ENCODE data around the gene OLFM2. TPM values are rescaled to one million over a fixed set of nuclear protein-coding genes. Genes with fewer than 3 reads are reported as not detected.

OLFM2 gene
- total and polyA plus RNA-seq, 2 experiments from 2014 or later: 58.1 to 117 TPM

GRCh38 chr19:9981406-9982260 lies 45.3 kb upstream of the OLFM2 start (continued):
- TF ChIP-seq ZNF462 (CRISPR knock-in tag; IDR thresholded peaks at IDR 0.05): no peak

DNA sequence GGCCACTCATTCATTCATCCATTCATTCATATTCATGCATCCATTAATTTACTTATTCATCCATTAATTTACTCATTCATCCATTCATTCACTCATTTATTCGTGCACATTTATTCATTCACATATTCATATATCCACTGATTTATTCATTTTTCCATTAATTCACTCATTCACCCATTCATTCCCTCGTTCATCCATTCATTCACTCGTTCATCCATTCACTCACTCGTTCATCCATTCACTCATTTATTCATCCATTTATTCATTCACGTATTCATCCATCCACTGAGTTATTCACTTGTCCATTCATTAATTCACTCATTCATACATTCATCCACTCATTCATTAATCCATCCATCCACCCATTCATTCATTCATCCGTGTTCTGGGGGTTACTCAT lies 35.8 kb upstream of the OLFM2 start:
- no peaks in the 10 kb centered on the region for H3F3A ChIP-seq (replicated peaks; ENCODE audit: low read depth)
- DNase-seq (ENCODE audit: low spot score) (no peak), ATAC-seq (no peak)
- H3K4me1 ChIP-seq (ENCODE audit: insufficient read depth): peaks cover 5% of the 10 kb centered on the region; the same call in 1 of the 2 replicates
- Mint-ChIP-seq H3K9me3 (no peaks in the 10 kb centered on the region; the same call in 2 of the 3 replicates), H3K27ac (no peak overlapping the region), H3K36me3 (ENCODE audit: low read depth) (no peaks in the 10 kb centered on the region; the same call in 2 of the 3 replicates), H3K4me3 (no peak overlapping the region), H3K4me1 (peaks cover 4% of the 10 kb centered on the region), H3K27me3 (ENCODE audit: insufficient read depth, low read depth, poor library complexity) (peaks cover 7% of the 10 kb centered on the region)
- no peak overlapping the region for H2AFZ ChIP-seq
- H3K4me3 ChIP-seq: no peak overlapping the region
- H4K20me1 ChIP-seq (replicated peaks; ENCODE audit: insufficient read depth): no peaks in the 10 kb centered on the region
- H3K4me2 ChIP-seq: no peak overlapping the region
- no peaks in the 10 kb centered on the region for H3K9me2 ChIP-seq (ENCODE audit: insufficient read depth)
- H3K27ac ChIP-seq (ENCODE audit: low read depth): no peak overlapping the region
- H3K27me3 ChIP-seq (ENCODE audit: insufficient read depth): peaks cover 6% of the 10 kb centered on the region; the same call in 1 of the 2 replicates
- H3K36me3 ChIP-seq (ENCODE audit: insufficient read depth): no peaks in the 10 kb centered on the region
- H3K79me2 ChIP-seq (replicated peaks; ENCODE audit: insufficient read depth): no peaks in the 10 kb centered on the region
- TF ChIP-seq NANOG (IDR thresholded peaks at IDR 0.05; ENCODE audit: borderline replicate concordance) (no peak), EZH2phosphoT487 (IDR thresholded peaks at IDR 0.05; ENCODE audit: unreplicated experiment) (no peak), EZH2 (IDR thresholded peaks at IDR 0.05; ENCODE audit: low read depth, unreplicated experiment) (no peak), ZNF114 (CRISPR knock-in tag; IDR thresholded peaks at IDR 0.05) (no peak), STAT1 (IDR thresholded peaks at IDR 0.05; ENCODE audit: unreplicated experiment) (no peak), ETS1 (IDR thresholded peaks at IDR 0.05) (no peak)
- TF ChIP-seq, protein P1, sequence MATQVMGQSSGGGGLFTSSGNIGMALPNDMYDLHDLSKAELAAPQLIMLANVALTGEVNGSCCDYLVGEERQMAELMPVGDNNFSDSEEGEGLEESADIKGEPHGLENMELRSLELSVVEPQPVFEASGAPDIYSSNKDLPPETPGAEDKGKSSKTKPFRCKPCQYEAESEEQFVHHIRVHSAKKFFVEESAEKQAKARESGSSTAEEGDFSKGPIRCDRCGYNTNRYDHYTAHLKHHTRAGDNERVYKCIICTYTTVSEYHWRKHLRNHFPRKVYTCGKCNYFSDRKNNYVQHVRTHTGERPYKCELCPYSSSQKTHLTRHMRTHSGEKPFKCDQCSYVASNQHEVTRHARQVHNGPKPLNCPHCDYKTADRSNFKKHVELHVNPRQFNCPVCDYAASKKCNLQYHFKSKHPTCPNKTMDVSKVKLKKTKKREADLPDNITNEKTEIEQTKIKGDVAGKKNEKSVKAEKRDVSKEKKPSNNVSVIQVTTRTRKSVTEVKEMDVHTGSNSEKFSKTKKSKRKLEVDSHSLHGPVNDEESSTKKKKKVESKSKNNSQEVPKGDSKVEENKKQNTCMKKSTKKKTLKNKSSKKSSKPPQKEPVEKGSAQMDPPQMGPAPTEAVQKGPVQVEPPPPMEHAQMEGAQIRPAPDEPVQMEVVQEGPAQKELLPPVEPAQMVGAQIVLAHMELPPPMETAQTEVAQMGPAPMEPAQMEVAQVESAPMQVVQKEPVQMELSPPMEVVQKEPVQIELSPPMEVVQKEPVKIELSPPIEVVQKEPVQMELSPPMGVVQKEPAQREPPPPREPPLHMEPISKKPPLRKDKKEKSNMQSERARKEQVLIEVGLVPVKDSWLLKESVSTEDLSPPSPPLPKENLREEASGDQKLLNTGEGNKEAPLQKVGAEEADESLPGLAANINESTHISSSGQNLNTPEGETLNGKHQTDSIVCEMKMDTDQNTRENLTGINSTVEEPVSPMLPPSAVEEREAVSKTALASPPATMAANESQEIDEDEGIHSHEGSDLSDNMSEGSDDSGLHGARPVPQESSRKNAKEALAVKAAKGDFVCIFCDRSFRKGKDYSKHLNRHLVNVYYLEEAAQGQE (IDR thresholded peaks at IDR 0.05; ENCODE audit: unreplicated experiment): no peak
- TF ChIP-seq, protein P2, sequence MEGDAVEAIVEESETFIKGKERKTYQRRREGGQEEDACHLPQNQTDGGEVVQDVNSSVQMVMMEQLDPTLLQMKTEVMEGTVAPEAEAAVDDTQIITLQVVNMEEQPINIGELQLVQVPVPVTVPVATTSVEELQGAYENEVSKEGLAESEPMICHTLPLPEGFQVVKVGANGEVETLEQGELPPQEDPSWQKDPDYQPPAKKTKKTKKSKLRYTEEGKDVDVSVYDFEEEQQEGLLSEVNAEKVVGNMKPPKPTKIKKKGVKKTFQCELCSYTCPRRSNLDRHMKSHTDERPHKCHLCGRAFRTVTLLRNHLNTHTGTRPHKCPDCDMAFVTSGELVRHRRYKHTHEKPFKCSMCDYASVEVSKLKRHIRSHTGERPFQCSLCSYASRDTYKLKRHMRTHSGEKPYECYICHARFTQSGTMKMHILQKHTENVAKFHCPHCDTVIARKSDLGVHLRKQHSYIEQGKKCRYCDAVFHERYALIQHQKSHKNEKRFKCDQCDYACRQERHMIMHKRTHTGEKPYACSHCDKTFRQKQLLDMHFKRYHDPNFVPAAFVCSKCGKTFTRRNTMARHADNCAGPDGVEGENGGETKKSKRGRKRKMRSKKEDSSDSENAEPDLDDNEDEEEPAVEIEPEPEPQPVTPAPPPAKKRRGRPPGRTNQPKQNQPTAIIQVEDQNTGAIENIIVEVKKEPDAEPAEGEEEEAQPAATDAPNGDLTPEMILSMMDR (conservative IDR thresholded peaks at IDR 0.05; ENCODE audit: low read depth in 2 of 2): no peak
